ENCODE results near the gene SMPD2. TPM values are rescaled to one million over a fixed set of nuclear protein-coding genes. Genes with fewer than 3 reads are reported as not detected.

The SMPD2 gene
- total RNA-seq, 1 experiment from 2014 or later: 14.7 TPM

GRCh38 chr6:109472132-109472995 is 31.8 kb downstream of the SMPD2 start:
- Histone ChIP-seq H3K27me3 (ENCODE audit: insufficient read depth, low read length) (no peaks in the 10 kb centered on the region), H2AFZ (ENCODE audit: low read depth, low read length, poor library complexity, severe bottlenecking) (no peak overlapping the region), H3K79me2 (ENCODE audit: insufficient read depth, low read length) (peaks cover 64% of the 10 kb centered on the region), H3K4me1 (ENCODE audit: control insufficient read depth in 1 of 2, insufficient read depth in 2 of 2, low read length in 2 of 2) (no peaks in the 10 kb centered on the region), H3K9ac (ENCODE audit: low read length) (no peak overlapping the region), H3K36me3 (ENCODE audit: control insufficient read depth in 1 of 2, insufficient read depth in 2 of 2, low read length in 2 of 2) (peaks cover 40 to 69% of the 10 kb centered on the region in 2 experiments), H3K9me2 (ENCODE audit: insufficient read depth) (no peaks in the 10 kb centered on the region), H4K20me1 (ENCODE audit: insufficient read depth) (no peaks in the 10 kb centered on the region), H3K9me3 (ENCODE audit: control insufficient read depth in 1 of 2, insufficient read depth in 1 of 2, low read depth in 1 of 2, low read length in 2 of 2) (no peaks in the 10 kb centered on the region), H3K4me3 (replicated peaks in 1 of 2; ENCODE audit: low read depth in 1 of 2, low read length in 2 of 2) (no peak overlapping the region), H3K27ac (ENCODE audit: low read depth, low read length) (no peak overlapping the region), H3K4me2 (ENCODE audit: low read length) (no peak overlapping the region)
- CTCF ChIA-PET: no interaction called here
- BruUV-seq (replicated peaks): no TSS peak
- intact Hi-C loops (cut with micrococcal nuclease): no loop called here
- POLR2A ChIA-PET: no interaction called here
- no peak for TF ChIP-seq JUND (IDR thresholded peaks at IDR 0.05)
- TF ChIP-seq SIN3A (IDR thresholded peaks at IDR 0.05; ENCODE audit: low read depth): no peak
- TF ChIP-seq CTCF (IDR thresholded peaks at IDR 0.05 in 2 of 3, conservative IDR thresholded peaks at IDR 0.05 in 1 of 3; ENCODE audit: borderline replicate concordance in 1 of 3, insufficient read depth in 1 of 3, low read depth in 2 of 3, low read length in 2 of 3): no peak
- no peak for TF ChIP-seq RAD21 (IDR thresholded peaks at IDR 0.05; ENCODE audit: low read depth)
- RAD21 ChIA-PET (ENCODE audit: low non-redundant PET in 1 of 2, low total read pairs in 2 of 2, uncharacterized antibody in 2 of 2, unreplicated experiment in 2 of 2): no interaction called here
- DNase-seq (ENCODE audit: low read depth, low spot score) (no peak), ATAC-seq (no peak)

GRCh38 chr6:109473120-109473519 is 32.6 kb downstream of the SMPD2 start:
- Histone ChIP-seq H2AFZ (ENCODE audit: low read depth, low read length, poor library complexity, severe bottlenecking) (no peak overlapping the region), H3K79me2 (ENCODE audit: insufficient read depth, low read length) (peaks cover 67% of the 10 kb centered on the region), H3K4me2 (ENCODE audit: low read length) (no peak overlapping the region), H3K4me3 (replicated peaks in 1 of 2; ENCODE audit: low read depth in 1 of 2, low read length in 2 of 2) (no peak overlapping the region), H3K9ac (ENCODE audit: low read length) (no peak overlapping the region), H3K9me3 (ENCODE audit: control insufficient read depth in 1 of 2, insufficient read depth in 1 of 2, low read depth in 1 of 2, low read length in 2 of 2) (no peaks in the 10 kb centered on the region), H3K9me2 (ENCODE audit: insufficient read depth) (no peaks in the 10 kb centered on the region), H3K27ac (ENCODE audit: low read depth, low read length) (no peak overlapping the region), H3K36me3 (ENCODE audit: control insufficient read depth in 1 of 2, insufficient read depth in 2 of 2, low read length in 2 of 2) (peaks cover 41 to 67% of the 10 kb centered on the region in 2 experiments), H3K27me3 (ENCODE audit: insufficient read depth, low read length) (no peaks in the 10 kb centered on the region), H3K4me1 (ENCODE audit: control insufficient read depth in 1 of 2, insufficient read depth in 2 of 2, low read length in 2 of 2) (no peaks in the 10 kb centered on the region), H4K20me1 (ENCODE audit: insufficient read depth) (no peaks in the 10 kb centered on the region)
- intact Hi-C loops (cut with micrococcal nuclease): no loop called here
- ChIA-PET RAD21 (ENCODE audit: low non-redundant PET in 1 of 2, low total read pairs in 2 of 2, uncharacterized antibody in 2 of 2, unreplicated experiment in 2 of 2) (no interaction called here), POLR2A (no interaction called here), CTCF (no interaction called here)
- ATAC-seq: no peak
- no peak for DNase-seq (ENCODE audit: low read depth, low spot score)
- no TSS peak for BruUV-seq (replicated peaks)
- TF ChIP-seq ZNF274 (IDR thresholded peaks at IDR 0.05; ENCODE audit: low read depth, low read length) (no peak), MAX (IDR thresholded peaks at IDR 0.05) (no peak), YY1 (IDR thresholded peaks at IDR 0.05; ENCODE audit: extremely low read depth, insufficient replicate concordance, low read depth, low read length) (no peak), CEBPB (IDR thresholded peaks at IDR 0.05; ENCODE audit: low read depth) (no peak), JUND (IDR thresholded peaks at IDR 0.05) (no peak), EZH2phosphoT487 (IDR thresholded peaks at IDR 0.05; ENCODE audit: borderline replicate concordance) (no peak), EZH2 (IDR thresholded peaks at IDR 0.05) (no peak), ATF3 (IDR thresholded peaks at IDR 0.05) (no peak), POLR2AphosphoS5 (IDR thresholded peaks at IDR 0.05; ENCODE audit: low read depth, low read length) (no peak), ZFX (IDR thresholded peaks at IDR 0.05) (no peak), CBX3 (IDR thresholded peaks at IDR 0.05; ENCODE audit: low read depth) (no peak), SP1 (IDR thresholded peaks at IDR 0.05; ENCODE audit: low read depth) (no peak), ZBTB33 (IDR thresholded peaks at IDR 0.05; ENCODE audit: extremely low read depth, insufficient replicate concordance, low read length) (no peak), SRF (IDR thresholded peaks at IDR 0.05; ENCODE audit: low read depth) (no peak)

Measured in HCT116 (cell line).